Gastroesophageal sphincter (tissue), 3 donors: Measurements from ENCODE around the gene HCRTR2.

ENCODE experiments used
- CTCF ChIP-seq, 4 experiments: fragments of 200-600 bp in 2 of 4; fragments of 450-650 bp in 2 of 4; sonication (generic) in 1 of 4; IDR thresholded peaks; one replicate each; pipeline ENCODE4 v1.5.1; 2017 to 2019; ENCODE audit warnings: antibody characterized with exemption in 4 of 4, mild to moderate bottlenecking in 2 of 4, moderate library complexity in 2 of 4
- EP300 ChIP-seq: sonication (generic); formaldehyde crosslinking; IDR thresholded peaks from one replicate; pipeline ENCODE4 v1.6.1; 2017; ENCODE audit warnings: antibody characterized with exemption, mild to moderate bottlenecking
- POLR2A ChIP-seq, 2 donors: fragments of 450-650 bp; IDR thresholded peaks; one replicate each; pipeline ENCODE4 v1.6.1; 2017; ENCODE audit warnings: antibody characterized with exemption in 2 of 2, mild to moderate bottlenecking in 2 of 2, moderate library complexity in 1 of 2
- POLR2AphosphoS5 ChIP-seq: sonication (generic); formaldehyde crosslinking; IDR thresholded peaks from one replicate; pipeline ENCODE4 v1.6.1; 2017; ENCODE audit warnings: antibody characterized with exemption

GRCh38 chr6:55175078-55176049, 1.0 kb downstream of the HCRTR2 start:
- TF ChIP-seq CTCF (IDR thresholded peaks at IDR 0.05) (no peak), EP300 (no peak), POLR2A (IDR thresholded peaks at IDR 0.05) (no peak), POLR2AphosphoS5 (no peak)
